Measurements from ENCODE around the gene GTPBP3.

DNA sequence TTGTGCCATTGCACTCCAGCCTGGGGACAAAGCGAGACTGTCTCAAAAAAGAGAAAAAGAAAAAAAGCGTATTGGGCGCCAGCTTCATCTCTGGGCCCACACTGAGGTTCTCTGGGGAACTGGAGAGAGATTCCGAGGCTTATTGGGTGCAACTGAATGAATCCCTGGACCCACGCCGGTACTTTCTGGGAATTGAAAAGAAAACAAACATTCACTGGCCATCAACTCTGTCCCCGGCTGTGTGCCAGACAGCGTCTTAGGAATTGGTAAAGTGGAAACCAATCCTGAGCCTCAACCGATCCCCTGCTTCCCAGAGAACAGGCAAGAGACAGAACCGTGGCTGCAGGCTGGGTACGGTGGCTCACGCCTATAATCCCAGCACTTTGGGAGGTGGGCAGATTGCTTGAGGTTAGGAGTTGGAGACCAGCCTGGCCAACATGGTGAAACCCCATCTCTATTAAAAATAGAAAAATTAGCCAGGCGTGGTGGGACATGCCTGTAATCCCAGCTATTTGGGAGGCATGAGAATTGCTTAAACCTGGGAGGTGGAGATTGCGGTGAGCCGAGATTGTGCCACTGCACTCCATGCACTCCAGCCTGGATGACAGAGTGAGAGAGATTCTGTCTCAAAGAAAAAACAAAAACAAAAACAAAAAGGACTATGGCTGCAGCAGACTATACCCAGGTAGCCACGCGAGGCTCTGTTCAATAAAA is 11.3 kb upstream of the GTPBP3 start:
- TF ChIP-seq, protein P1, sequence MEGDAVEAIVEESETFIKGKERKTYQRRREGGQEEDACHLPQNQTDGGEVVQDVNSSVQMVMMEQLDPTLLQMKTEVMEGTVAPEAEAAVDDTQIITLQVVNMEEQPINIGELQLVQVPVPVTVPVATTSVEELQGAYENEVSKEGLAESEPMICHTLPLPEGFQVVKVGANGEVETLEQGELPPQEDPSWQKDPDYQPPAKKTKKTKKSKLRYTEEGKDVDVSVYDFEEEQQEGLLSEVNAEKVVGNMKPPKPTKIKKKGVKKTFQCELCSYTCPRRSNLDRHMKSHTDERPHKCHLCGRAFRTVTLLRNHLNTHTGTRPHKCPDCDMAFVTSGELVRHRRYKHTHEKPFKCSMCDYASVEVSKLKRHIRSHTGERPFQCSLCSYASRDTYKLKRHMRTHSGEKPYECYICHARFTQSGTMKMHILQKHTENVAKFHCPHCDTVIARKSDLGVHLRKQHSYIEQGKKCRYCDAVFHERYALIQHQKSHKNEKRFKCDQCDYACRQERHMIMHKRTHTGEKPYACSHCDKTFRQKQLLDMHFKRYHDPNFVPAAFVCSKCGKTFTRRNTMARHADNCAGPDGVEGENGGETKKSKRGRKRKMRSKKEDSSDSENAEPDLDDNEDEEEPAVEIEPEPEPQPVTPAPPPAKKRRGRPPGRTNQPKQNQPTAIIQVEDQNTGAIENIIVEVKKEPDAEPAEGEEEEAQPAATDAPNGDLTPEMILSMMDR (IDR thresholded peaks at IDR 0.05; ENCODE audit: borderline replicate concordance, extremely low read depth, low read length, poor library complexity, severe bottlenecking): no peak
- no peak for TF ChIP-seq EZH2 (IDR thresholded peaks at IDR 0.05; ENCODE audit: borderline replicate concordance, low read depth, low read length, severe bottlenecking)

Measured in DND-41 (cell line).